ENCODE results near the gene DHRS1.

Gene DHRS1

GRCh38 chr14:24261256-24261968 is 38.2 kb downstream of the DHRS1 start:
- Histone ChIP-seq H3K27ac (ENCODE audit: low read length) (no peak overlapping the region), H3K36me3 (ENCODE audit: control insufficient read depth in 2 of 2, insufficient read depth in 2 of 2, low read length in 2 of 2) (peaks cover 0 to 8% of the 10 kb centered on the region in 2 donors)

GRCh38 chr14:24260780-24261157 is 38.8 kb downstream of the DHRS1 start:
- H3K4me1 ChIP-seq (ENCODE audit: control insufficient read depth, insufficient read depth, low read length), result no peaks in the 10 kb centered on the region
- no peaks in the 10 kb centered on the region for H3K9me3 ChIP-seq (ENCODE audit: control insufficient read depth in 2 of 2, low read length in 2 of 2)
- peaks cover 0 to 3% of the 10 kb centered on the region in 2 donors for H3K36me3 ChIP-seq (ENCODE audit: control insufficient read depth in 2 of 2, insufficient read depth in 2 of 2, low read length in 2 of 2)
- H3K27ac ChIP-seq (ENCODE audit: low read length), result no peak overlapping the region
- H3K27me3 ChIP-seq (ENCODE audit: control insufficient read depth in 1 of 2, insufficient read depth in 2 of 2, low read length in 2 of 2), result no peaks in the 10 kb centered on the region
- H3K4me3 ChIP-seq (ENCODE audit: low read length in 2 of 2), result no peak overlapping the region
- no peak overlapping the region for H3K9ac ChIP-seq (ENCODE audit: low read length in 2 of 2)

More at GRCh38 chr14:24261256-24261968, 38.2 kb downstream of the DHRS1 start:
- H3K4me1 ChIP-seq (ENCODE audit: control insufficient read depth, insufficient read depth, low read length), result no peaks in the 10 kb centered on the region
- no peaks in the 10 kb centered on the region for H3K9me3 ChIP-seq (ENCODE audit: control insufficient read depth in 2 of 2, low read length in 2 of 2)
- H3K9ac ChIP-seq (ENCODE audit: low read length in 2 of 2), result no peak overlapping the region
- no peaks in the 10 kb centered on the region for H3K27me3 ChIP-seq (ENCODE audit: control insufficient read depth in 1 of 2, insufficient read depth in 2 of 2, low read length in 2 of 2)
- H3K4me3 ChIP-seq (ENCODE audit: low read length in 2 of 2), result no peak overlapping the region

- Histone ChIP-seq H3K36me3 (ENCODE audit: control insufficient read depth in 2 of 2, insufficient read depth in 2 of 2, low read length in 2 of 2) (peaks cover 0 to 2% of the 10 kb centered on the region in 2 donors), H3K4me3 (ENCODE audit: low read length in 2 of 2) (no peak overlapping the region), H3K27me3 (ENCODE audit: control insufficient read depth in 1 of 2, insufficient read depth in 2 of 2, low read length in 2 of 2) (no peaks in the 10 kb centered on the region), H3K9me3 (ENCODE audit: control insufficient read depth in 2 of 2, low read length in 2 of 2) (no peaks in the 10 kb centered on the region), H3K9ac (ENCODE audit: low read length in 2 of 2) (no peak overlapping the region), H3K27ac (ENCODE audit: low read length) (no peak overlapping the region), H3K4me1 (ENCODE audit: control insufficient read depth, insufficient read depth, low read length) (no peaks in the 10 kb centered on the region)
These were observed 39.4 kb downstream of the DHRS1 start for GRCh38 chr14:24260026-24260779.

GRCh38 chr14:24259282-24260025 is 40.1 kb downstream of the DHRS1 start:
- H3K9ac ChIP-seq (ENCODE audit: low read length in 2 of 2), result no peak overlapping the region
- no peaks in the 10 kb centered on the region for H3K9me3 ChIP-seq (ENCODE audit: control insufficient read depth in 2 of 2, low read length in 2 of 2)
- H3K27me3 ChIP-seq (ENCODE audit: control insufficient read depth in 1 of 2, insufficient read depth in 2 of 2, low read length in 2 of 2), result no peaks in the 10 kb centered on the region
- H3K36me3 ChIP-seq (ENCODE audit: control insufficient read depth in 2 of 2, insufficient read depth in 2 of 2, low read length in 2 of 2), result no peaks in the 10 kb centered on the region
- H3K4me3 ChIP-seq (ENCODE audit: low read length in 2 of 2), result no peak overlapping the region
- no peak overlapping the region for H3K27ac ChIP-seq (ENCODE audit: low read length)
- no peaks in the 10 kb centered on the region for H3K4me1 ChIP-seq (ENCODE audit: control insufficient read depth, insufficient read depth, low read length)

DNA sequence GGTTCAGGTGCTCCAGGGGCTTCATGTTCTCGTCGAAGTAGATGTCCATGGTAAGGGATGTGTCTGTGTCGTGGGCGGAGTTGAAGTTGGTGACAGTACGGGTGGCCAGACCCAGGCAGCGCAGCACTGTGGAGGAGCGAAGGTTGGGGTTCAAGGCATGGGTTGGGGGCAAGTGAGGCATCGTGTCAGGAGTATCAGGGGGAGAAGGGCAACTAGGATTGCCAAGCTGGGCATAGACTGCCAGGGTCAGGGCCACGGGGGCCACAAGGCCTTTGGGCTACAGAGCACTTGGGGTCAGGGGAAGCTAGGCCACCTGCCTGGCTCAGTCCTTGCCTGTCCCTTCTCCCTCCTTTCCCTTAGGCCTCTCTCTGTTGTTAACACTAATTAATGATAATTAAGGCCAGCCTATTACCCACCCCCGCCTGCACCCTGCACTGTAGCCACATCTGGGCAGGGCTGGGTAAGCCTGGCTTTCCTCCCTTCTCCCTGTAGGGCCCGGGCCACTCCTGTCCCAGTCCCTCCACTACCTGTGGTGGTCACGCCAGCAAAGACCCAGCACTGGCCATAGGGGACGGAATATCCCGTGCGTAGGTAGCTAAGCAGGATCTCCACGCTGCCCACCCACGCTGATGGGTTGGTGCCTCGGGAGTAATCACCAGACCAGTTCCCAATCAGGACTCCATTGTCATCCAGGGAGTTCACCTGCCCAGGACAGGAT is 40.9 kb downstream of the DHRS1 start:
- Histone ChIP-seq H3K36me3 (ENCODE audit: control insufficient read depth in 2 of 2, insufficient read depth in 2 of 2, low read length in 2 of 2) (no peaks in the 10 kb centered on the region), H3K4me1 (ENCODE audit: control insufficient read depth, insufficient read depth, low read length) (no peaks in the 10 kb centered on the region), H3K9me3 (ENCODE audit: control insufficient read depth in 2 of 2, low read length in 2 of 2) (no peaks in the 10 kb centered on the region), H3K9ac (ENCODE audit: low read length in 2 of 2) (no peak overlapping the region), H3K4me3 (ENCODE audit: low read length in 2 of 2) (no peak overlapping the region), H3K27me3 (ENCODE audit: control insufficient read depth in 1 of 2, insufficient read depth in 2 of 2, low read length in 2 of 2) (no peaks in the 10 kb centered on the region), H3K27ac (ENCODE audit: low read length) (no peak overlapping the region)

GRCh38 chr14:24258119-24258518 is 41.5 kb downstream of the DHRS1 start:
- Histone ChIP-seq H3K9ac (ENCODE audit: low read length in 2 of 2) (no peak overlapping the region), H3K36me3 (ENCODE audit: control insufficient read depth in 2 of 2, insufficient read depth in 2 of 2, low read length in 2 of 2) (no peaks in the 10 kb centered on the region), H3K4me1 (ENCODE audit: control insufficient read depth, insufficient read depth, low read length) (no peaks in the 10 kb centered on the region), H3K27me3 (ENCODE audit: control insufficient read depth in 1 of 2, insufficient read depth in 2 of 2, low read length in 2 of 2) (no peaks in the 10 kb centered on the region), H3K4me3 (ENCODE audit: low read length in 2 of 2) (no peak overlapping the region), H3K9me3 (ENCODE audit: control insufficient read depth in 2 of 2, low read length in 2 of 2) (no peaks in the 10 kb centered on the region), H3K27ac (ENCODE audit: low read length) (no peak overlapping the region)

- Histone ChIP-seq H3K4me1 (ENCODE audit: control insufficient read depth, insufficient read depth, low read length) (no peaks in the 10 kb centered on the region), H3K4me3 (ENCODE audit: low read length in 2 of 2) (no peak overlapping the region), H3K27me3 (ENCODE audit: control insufficient read depth in 1 of 2, insufficient read depth in 2 of 2, low read length in 2 of 2) (no peaks in the 10 kb centered on the region), H3K36me3 (ENCODE audit: control insufficient read depth in 2 of 2, insufficient read depth in 2 of 2, low read length in 2 of 2) (no peaks in the 10 kb centered on the region), H3K27ac (ENCODE audit: low read length) (no peak overlapping the region), H3K9me3 (ENCODE audit: control insufficient read depth in 2 of 2, low read length in 2 of 2) (no peaks in the 10 kb centered on the region), H3K9ac (ENCODE audit: low read length in 2 of 2) (no peak overlapping the region)
These were observed 42.6 kb downstream of the DHRS1 start for GRCh38 chr14:24256960-24257359.

DNA sequence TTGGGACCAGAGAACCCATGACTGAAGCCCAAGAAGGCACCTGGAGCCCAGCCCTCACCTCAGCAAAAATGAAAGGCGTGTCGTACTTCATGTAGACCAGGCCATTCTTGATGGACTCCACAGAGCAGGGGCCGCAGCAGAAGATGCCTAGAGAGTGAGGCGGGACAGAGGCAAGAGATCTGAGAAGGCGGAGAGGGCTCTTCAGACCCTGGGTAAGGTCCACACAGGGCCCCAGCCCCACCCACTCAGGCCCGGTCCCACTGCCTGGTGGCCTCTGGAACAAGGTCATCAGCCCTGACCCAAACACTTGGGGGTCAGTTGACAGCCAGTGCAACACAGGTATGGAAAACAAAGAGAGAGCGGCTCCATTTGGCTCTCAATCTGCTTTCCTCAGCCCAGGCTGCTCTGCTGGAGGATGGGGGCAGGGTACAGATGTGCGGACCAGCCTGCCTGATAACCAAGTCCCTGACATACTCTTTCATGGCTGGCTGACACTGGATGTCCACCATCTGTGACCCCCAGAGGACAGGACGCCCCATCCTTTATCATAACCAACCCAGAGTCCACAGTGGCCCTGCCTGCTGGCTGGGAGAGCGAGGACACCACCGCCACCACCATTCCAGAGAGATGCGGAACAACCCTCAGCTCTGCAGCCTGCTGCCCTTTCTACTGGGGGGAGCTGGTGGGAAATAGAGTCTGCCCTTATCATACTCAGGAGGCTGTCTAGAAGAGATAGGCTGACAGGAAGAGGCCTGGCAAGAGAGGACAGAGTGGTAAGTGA is 43.5 kb downstream of the DHRS1 start:
- no peaks in the 10 kb centered on the region for H3K36me3 ChIP-seq (ENCODE audit: control insufficient read depth in 2 of 2, insufficient read depth in 2 of 2, low read length in 2 of 2)
- no peaks in the 10 kb centered on the region for H3K4me1 ChIP-seq (ENCODE audit: control insufficient read depth, insufficient read depth, low read length)
- H3K27me3 ChIP-seq (ENCODE audit: control insufficient read depth in 1 of 2, insufficient read depth in 2 of 2, low read length in 2 of 2), result no peaks in the 10 kb centered on the region
- no peaks in the 10 kb centered on the region for H3K9me3 ChIP-seq (ENCODE audit: control insufficient read depth in 2 of 2, low read length in 2 of 2)
- H3K27ac ChIP-seq (ENCODE audit: low read length), result no peak overlapping the region
- no peak overlapping the region for H3K4me3 ChIP-seq (ENCODE audit: low read length in 2 of 2)
- no peak overlapping the region for H3K9ac ChIP-seq (ENCODE audit: low read length in 2 of 2)

- Histone ChIP-seq H3K9ac (ENCODE audit: low read length in 2 of 2) (no peak overlapping the region), H3K27ac (ENCODE audit: low read length) (no peak overlapping the region), H3K9me3 (ENCODE audit: control insufficient read depth in 2 of 2, low read length in 2 of 2) (no peaks in the 10 kb centered on the region), H3K4me1 (ENCODE audit: control insufficient read depth, insufficient read depth, low read length) (no peaks in the 10 kb centered on the region), H3K36me3 (ENCODE audit: control insufficient read depth in 2 of 2, insufficient read depth in 2 of 2, low read length in 2 of 2) (no peaks in the 10 kb centered on the region), H3K27me3 (ENCODE audit: control insufficient read depth in 1 of 2, insufficient read depth in 2 of 2, low read length in 2 of 2) (no peaks in the 10 kb centered on the region), H3K4me3 (ENCODE audit: low read length in 2 of 2) (no peak overlapping the region)
These were observed 44.1 kb downstream of the DHRS1 start for GRCh38 chr14:24255438-24255837.
